Astrocyte of the cerebellum (primary cell): ENCODE results near the gene ALLC.
"Not testable (repeated sequence)": the region's sequence is repeated elsewhere in the genome, so short reads cannot be mapped to it uniquely, and the experiment has no call there.

Source experiments
- DNase-seq: peaks from one replicate; pipeline ENCODE4 v3.0.0-alpha.2; 2011; ENCODE audit warnings: low read depth
- H3K4me3 ChIP-seq: 2 replicates; pipeline ENCODE4 v1.5.1; 2011; ENCODE audit warnings: mild to moderate bottlenecking, low read depth, low read length, moderate library complexity
- in situ Hi-C: cut with HindIII; loops from 2 replicates; pipeline ENCODE4 v1.10.0; 2017; ENCODE audit warnings: low sequenced_read_pairs
- TF ChIP-seq, protein P1 (sequence below): IDR thresholded peaks from 2 replicates; pipeline ENCODE4 v1.5.1; 2012; ENCODE audit warnings: low read length, low read depth, moderate library complexity, mild to moderate bottlenecking; ENCODE audit errors: missing control alignments

Gene ALLC

DNA sequence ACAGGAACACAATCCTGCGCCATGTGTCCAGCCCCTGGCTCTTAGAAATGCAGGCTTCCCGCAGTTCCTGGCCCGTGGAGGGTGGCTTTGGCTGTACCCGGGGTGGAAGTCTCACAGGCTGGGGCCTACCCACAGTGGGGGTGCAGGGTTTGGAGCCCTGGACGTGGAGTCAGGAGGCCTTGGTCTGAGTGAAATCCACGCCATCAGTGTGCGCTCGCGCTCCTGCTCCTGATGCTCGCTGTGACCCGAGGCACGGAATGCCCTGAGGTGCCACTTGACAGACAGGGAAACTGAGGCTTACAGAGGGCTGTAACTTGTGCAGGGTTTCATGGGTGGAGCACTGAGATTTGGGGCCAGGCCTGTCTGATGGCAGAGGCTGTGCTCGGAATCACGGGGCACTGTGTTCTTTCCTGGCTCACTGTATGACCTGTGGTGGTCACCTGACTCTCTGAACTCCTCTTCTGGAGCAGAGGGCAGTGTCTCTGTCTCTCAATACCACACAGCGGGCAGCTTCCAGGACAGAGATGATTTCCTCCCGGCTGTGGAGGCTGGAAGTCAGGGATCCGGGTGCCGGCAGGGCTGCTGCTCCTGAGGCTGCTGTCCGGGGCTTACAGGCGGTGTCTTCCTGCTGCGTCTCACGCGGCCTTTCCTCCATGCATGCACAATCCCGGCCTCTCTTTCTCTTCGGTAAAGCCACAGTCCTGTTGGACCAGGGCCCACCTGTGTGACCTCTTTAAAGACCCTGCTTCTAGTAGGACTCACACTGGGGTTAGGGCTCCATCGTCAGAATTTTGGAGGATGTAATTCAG lies 25.9 kb upstream of the ALLC start:
- TF ChIP-seq, protein P1, sequence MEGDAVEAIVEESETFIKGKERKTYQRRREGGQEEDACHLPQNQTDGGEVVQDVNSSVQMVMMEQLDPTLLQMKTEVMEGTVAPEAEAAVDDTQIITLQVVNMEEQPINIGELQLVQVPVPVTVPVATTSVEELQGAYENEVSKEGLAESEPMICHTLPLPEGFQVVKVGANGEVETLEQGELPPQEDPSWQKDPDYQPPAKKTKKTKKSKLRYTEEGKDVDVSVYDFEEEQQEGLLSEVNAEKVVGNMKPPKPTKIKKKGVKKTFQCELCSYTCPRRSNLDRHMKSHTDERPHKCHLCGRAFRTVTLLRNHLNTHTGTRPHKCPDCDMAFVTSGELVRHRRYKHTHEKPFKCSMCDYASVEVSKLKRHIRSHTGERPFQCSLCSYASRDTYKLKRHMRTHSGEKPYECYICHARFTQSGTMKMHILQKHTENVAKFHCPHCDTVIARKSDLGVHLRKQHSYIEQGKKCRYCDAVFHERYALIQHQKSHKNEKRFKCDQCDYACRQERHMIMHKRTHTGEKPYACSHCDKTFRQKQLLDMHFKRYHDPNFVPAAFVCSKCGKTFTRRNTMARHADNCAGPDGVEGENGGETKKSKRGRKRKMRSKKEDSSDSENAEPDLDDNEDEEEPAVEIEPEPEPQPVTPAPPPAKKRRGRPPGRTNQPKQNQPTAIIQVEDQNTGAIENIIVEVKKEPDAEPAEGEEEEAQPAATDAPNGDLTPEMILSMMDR: no peak
- H3K4me3 ChIP-seq: no peak overlapping the region
- in situ Hi-C loops: no loop called here
- no peak for DNase-seq

- no peak for DNase-seq
- no peak overlapping the region for H3K4me3 ChIP-seq
- TF ChIP-seq, protein P1: no peak
- in situ Hi-C loops: no loop called here
These were observed 24.7 kb upstream of the ALLC start for GRCh38 chr2:3633089-3633981.

DNA sequence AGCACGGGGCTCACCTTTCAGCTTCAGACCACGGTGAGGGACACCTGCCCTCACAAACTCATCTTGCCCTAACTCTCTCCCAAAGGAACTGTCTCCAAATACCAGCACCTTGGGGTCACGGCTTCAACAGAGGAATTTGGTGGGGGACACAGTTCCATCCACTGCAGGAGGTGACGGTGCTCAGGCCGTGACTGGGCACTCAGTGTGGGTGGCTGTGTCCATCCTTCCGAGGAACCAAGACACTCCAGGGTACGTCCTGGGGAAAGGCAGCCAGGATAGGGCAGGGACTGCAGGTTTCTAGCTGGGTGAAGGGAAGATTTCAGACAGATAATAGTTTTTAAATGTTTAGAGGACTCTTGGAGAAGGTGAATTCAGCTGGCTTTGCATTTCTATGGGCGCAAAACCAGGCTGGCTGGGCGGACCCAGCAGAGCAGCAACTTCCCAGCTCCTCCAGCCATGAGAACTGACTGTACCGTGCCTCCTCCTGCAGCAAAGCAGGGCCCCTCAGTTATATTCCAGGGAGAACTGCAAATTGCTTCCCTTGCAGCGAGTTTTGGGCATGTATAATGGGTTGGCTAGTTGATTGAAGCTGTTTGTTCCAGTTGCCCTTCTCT lies 23.9 kb upstream of the ALLC start:
- in situ Hi-C loops: no loop called here
- DNase-seq: no peak
- no peak overlapping the region for H3K4me3 ChIP-seq
- TF ChIP-seq, protein P1: no peak

DNA sequence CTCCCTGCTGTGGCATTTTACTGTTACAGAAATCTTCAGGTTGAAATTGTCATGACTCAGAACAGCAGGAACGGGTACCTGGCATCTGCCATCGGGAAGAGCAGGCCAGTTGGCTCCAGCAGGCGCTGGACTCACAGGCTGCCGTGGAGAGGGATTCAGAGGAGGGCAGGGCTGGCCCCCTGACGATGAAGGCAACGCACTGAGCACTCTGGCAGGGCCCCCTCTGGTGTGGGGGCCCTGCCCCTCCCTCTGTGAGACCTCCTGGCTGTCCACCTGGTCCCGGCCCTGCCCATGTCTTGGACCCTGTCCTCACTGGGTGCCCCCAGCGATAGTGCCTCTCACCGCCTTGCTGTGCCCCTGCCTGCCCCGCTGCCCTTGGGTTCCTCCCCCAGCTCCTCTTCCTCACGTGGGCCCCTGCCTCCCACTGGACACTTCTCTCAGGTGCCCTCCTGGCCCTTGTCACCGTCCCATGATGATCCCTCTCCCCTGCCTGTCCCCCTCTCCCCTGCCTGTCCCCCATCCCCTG lies 23.3 kb upstream of the ALLC start:
- H3K4me3 ChIP-seq: no peak overlapping the region
- no peak for DNase-seq
- in situ Hi-C loops: no loop called here
- TF ChIP-seq, protein P1: no peak

DNA sequence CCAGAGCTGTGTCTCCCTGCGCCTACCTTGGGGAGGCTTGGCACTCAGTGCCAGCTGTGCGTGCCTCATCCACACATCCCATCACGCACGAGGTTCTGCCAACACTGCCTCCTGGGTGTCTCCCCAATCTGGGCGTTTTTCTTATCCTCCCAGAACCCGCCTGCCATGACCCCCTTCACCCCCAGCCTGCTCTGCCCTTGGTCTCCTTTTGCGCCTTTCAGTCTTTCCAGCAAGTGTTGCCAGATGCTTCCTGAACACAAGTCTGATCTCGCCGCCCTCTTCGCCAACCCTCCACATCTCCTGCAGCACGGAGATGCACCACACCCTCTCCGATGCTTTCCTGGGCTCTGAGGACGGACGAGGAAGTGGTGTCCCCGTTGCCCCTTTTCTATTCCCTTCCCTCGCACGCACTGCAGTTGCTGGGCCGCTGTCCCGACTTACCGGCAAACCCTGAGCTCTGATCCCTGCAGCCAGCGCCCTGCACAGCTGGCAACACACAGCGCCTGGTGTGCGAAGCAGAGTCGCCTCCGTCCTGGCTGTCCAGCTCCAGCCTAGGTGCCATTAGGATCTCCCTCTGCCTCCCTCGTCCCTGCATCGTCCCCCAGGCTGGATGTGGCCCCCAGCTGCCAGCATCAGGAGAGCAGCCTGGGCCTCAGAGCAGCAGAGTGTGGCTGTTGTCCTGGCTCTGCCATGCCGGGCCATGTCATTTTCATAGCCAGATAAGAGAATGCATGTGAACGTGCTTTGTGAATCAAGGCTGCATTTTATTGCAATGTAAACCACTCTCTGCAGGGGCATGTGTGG lies 22.6 kb upstream of the ALLC start:
- in situ Hi-C loops: no loop called here
- TF ChIP-seq, protein P1: no peak
- no peak overlapping the region for H3K4me3 ChIP-seq
- no peak for DNase-seq

GRCh38 chr2:3635975-3636327 lies 22.0 kb upstream of the ALLC start:
- H3K4me3 ChIP-seq, DNase-seq, in situ Hi-C loops: not testable (repeated sequence)
